Suppressor macrophage (primary cell): ENCODE results near the gene ABCB1.
A peak's percentile ranks its signal among the peaks of the same experiment; 100 is the strongest.
"Not testable (repeated sequence)": the region's sequence is repeated elsewhere in the genome, so short reads cannot be mapped to it uniquely, and the experiment has no call there.

Source experiments
- DNase-seq, 4 experiments: peaks; one replicate each; pipeline ENCODE4 v3.0.0-alpha.2; 2020 to 2022

Gene ABCB1

GRCh38 chr7:87574630-87575029 lies 26.1 kb downstream of the ABCB1 start:
- peak; percentile 13 to 68 (median 50) for DNase-seq

- DNase-seq, result not testable (repeated sequence)
These were observed 28.2 kb downstream of the ABCB1 start for GRCh38 chr7:87572513-87572912.

GRCh38 chr7:87570178-87570577 lies 30.5 kb downstream of the ABCB1 start:
- no peak for DNase-seq

- no peak for DNase-seq
These were observed 33.6 kb downstream of the ABCB1 start for GRCh38 chr7:87567052-87567451.

- no peak for DNase-seq
These were observed 34.3 kb downstream of the ABCB1 start for GRCh38 chr7:87566311-87566900.

- DNase-seq, result no peak
These were observed 34.8 kb downstream of the ABCB1 start for GRCh38 chr7:87565877-87566276.

- DNase-seq, result peak; percentile 31 to 68 (median 60)
These were observed 36.3 kb downstream of the ABCB1 start for GRCh38 chr7:87564296-87564963.

GRCh38 chr7:87561702-87562101 lies 39.0 kb downstream of the ABCB1 start:
- no peak for DNase-seq

- no peak for DNase-seq
These were observed 39.6 kb downstream of the ABCB1 start for GRCh38 chr7:87561102-87561501.

GRCh38 chr7:87552351-87552900 lies 48.3 kb downstream of the ABCB1 start:
- DNase-seq, result no peak

GRCh38 chr7:87548123-87548919 lies 52.4 kb downstream of the ABCB1 start:
- DNase-seq, result no peak

- DNase-seq, result no peak
These were observed 54.9 kb downstream of the ABCB1 start for GRCh38 chr7:87545760-87546159.

GRCh38 chr7:87543623-87544022 lies 57.1 kb downstream of the ABCB1 start:
- peak in 3 of 4 experiments; percentile 12 to 49 (median 49) for DNase-seq

- no peak for DNase-seq
These were observed 59.0 kb downstream of the ABCB1 start for GRCh38 chr7:87541648-87542047.

GRCh38 chr7:87538052-87538451 lies 62.6 kb downstream of the ABCB1 start:
- DNase-seq, result no peak

- DNase-seq, result peak in 3 of 4 experiments; percentile 26 to 30 (median 29)
These were observed 66.6 kb downstream of the ABCB1 start for GRCh38 chr7:87534072-87534471.

- DNase-seq, result no peak
These were observed 70.6 kb downstream of the ABCB1 start for GRCh38 chr7:87530126-87530525.

- DNase-seq, result no peak
These were observed 72.0 kb downstream of the ABCB1 start for GRCh38 chr7:87528730-87529129.

- no peak for DNase-seq
These were observed 81.9 kb downstream of the ABCB1 start for GRCh38 chr7:87518735-87519134.

GRCh38 chr7:87517891-87518290 lies 82.8 kb downstream of the ABCB1 start:
- DNase-seq, result no peak

- DNase-seq, result no peak
These were observed 83.4 kb downstream of the ABCB1 start for GRCh38 chr7:87517136-87517815.

- DNase-seq, result no peak
These were observed 86.8 kb downstream of the ABCB1 start for GRCh38 chr7:87513735-87514335.
